ENCODE data around the gene TMEM168.
A peak's percentile ranks its signal among the peaks of the same experiment; 100 is the strongest.
"Not testable (repeated sequence)": the region's sequence is repeated elsewhere in the genome, so short reads cannot be mapped to it uniquely, and the experiment has no call there.

Gene TMEM168

GRCh38 chr7:112789817-112790585, at the start of gene TMEM168:
TMEM168 (minus strand) TSS chr7:112790393; CDS start chr7:112784825, 5,568 bp downstream.
- peak; percentile 77 to 88 for DNase-seq (ENCODE audit: low read depth in 1 of 2, low spot score in 1 of 2)

- not testable (repeated sequence) for DNase-seq (ENCODE audit: low read depth in 1 of 2, low spot score in 1 of 2)
Observed at GRCh38 chr7:112835928-112836327, 45.7 kb upstream of the TMEM168 start.

GRCh38 chr7:112833082-112833481, 42.9 kb upstream of the TMEM168 start:
- no peak for DNase-seq (ENCODE audit: low read depth in 1 of 2, low spot score in 1 of 2)

- no peak for DNase-seq (ENCODE audit: low read depth in 1 of 2, low spot score in 1 of 2)
Observed at GRCh38 chr7:112830769-112831168, 40.6 kb upstream of the TMEM168 start.

- no peak for DNase-seq (ENCODE audit: low read depth in 1 of 2, low spot score in 1 of 2)
Observed at GRCh38 chr7:112828696-112829095, 38.5 kb upstream of the TMEM168 start.

- no peak for DNase-seq (ENCODE audit: low read depth in 1 of 2, low spot score in 1 of 2)
Observed at GRCh38 chr7:112821345-112821744, 31.2 kb upstream of the TMEM168 start.

GRCh38 chr7:112819536-112819935, 29.3 kb upstream of the TMEM168 start:
- no peak for DNase-seq (ENCODE audit: low read depth in 1 of 2, low spot score in 1 of 2)

- DNase-seq (ENCODE audit: low read depth in 1 of 2, low spot score in 1 of 2), result no peak
Observed at GRCh38 chr7:112806156-112806555, 16.0 kb upstream of the TMEM168 start.

- DNase-seq (ENCODE audit: low read depth in 1 of 2, low spot score in 1 of 2), result no peak
Observed at GRCh38 chr7:112802406-112802805, 12.2 kb upstream of the TMEM168 start.

GRCh38 chr7:112800486-112800885, 10.3 kb upstream of the TMEM168 start:
- no peak for DNase-seq (ENCODE audit: low read depth in 1 of 2, low spot score in 1 of 2)

- no peak for DNase-seq (ENCODE audit: low read depth in 1 of 2, low spot score in 1 of 2)
Observed at GRCh38 chr7:112799448-112800120, 9.4 kb upstream of the TMEM168 start.

- DNase-seq (ENCODE audit: low read depth in 1 of 2, low spot score in 1 of 2), result no peak
Observed at GRCh38 chr7:112798274-112799159, 8.3 kb upstream of the TMEM168 start.

- DNase-seq (ENCODE audit: low read depth in 1 of 2, low spot score in 1 of 2), result not testable (repeated sequence)
Observed at GRCh38 chr7:112796552-112796951, 6.4 kb upstream of the TMEM168 start.

GRCh38 chr7:112792441-112792840, 2.2 kb upstream of the TMEM168 start:
- DNase-seq (ENCODE audit: low read depth in 1 of 2, low spot score in 1 of 2), result no peak

GRCh38 chr7:112791465-112792168, 1.4 kb upstream of the TMEM168 start:
- DNase-seq (ENCODE audit: low read depth in 1 of 2, low spot score in 1 of 2), result no peak

GRCh38 chr7:112790586-112791003, 402 bp upstream of the TMEM168 start:
- no peak for DNase-seq (ENCODE audit: low read depth in 1 of 2, low spot score in 1 of 2)

GRCh38 chr7:112789453-112789816, 758 bp downstream of the TMEM168 start:
- no peak for DNase-seq (ENCODE audit: low read depth in 1 of 2, low spot score in 1 of 2)

GRCh38 chr7:112788778-112789343, 1.3 kb downstream of the TMEM168 start:
- DNase-seq (ENCODE audit: low read depth in 1 of 2, low spot score in 1 of 2), result no peak

- DNase-seq (ENCODE audit: low read depth in 1 of 2, low spot score in 1 of 2), result no peak
Observed at GRCh38 chr7:112784603-112785002, 5.6 kb downstream of the TMEM168 start.

GRCh38 chr7:112782498-112782897, 7.7 kb downstream of the TMEM168 start:
- no peak for DNase-seq (ENCODE audit: low read depth in 1 of 2, low spot score in 1 of 2)

GRCh38 chr7:112781558-112781957, 8.6 kb downstream of the TMEM168 start:
- no peak for DNase-seq (ENCODE audit: low read depth in 1 of 2, low spot score in 1 of 2)

Measured in stimulated activated CD4-positive, alpha-beta T cell treated with anti-CD3 and anti-CD28 coated beads, Interleukin-15, amount 100 ng/mL, for 1 hour (primary cell).